Choroid plexus epithelial cell (primary cell): ENCODE data around the gene ADAMTS3.

ENCODE experiments used
- DNase-seq: peaks from one replicate; pipeline ENCODE4 v3.0.0-alpha.2; 2010; ENCODE audit warnings: low read depth
- H3K4me3 ChIP-seq: 2 replicates; pipeline ENCODE4 v1.5.1; 2011; ENCODE audit warnings: low read depth, mild to moderate bottlenecking, control low read depth, low read length, moderate library complexity
- TF ChIP-seq, protein P1 (sequence below): conservative IDR thresholded peaks from 2 replicates; pipeline ENCODE4 v1.5.1; 2011; ENCODE audit warnings: low read depth, mild to moderate bottlenecking, control low read depth, inconsistent platforms, low read length, moderate library complexity

The ADAMTS3 gene

DNA sequence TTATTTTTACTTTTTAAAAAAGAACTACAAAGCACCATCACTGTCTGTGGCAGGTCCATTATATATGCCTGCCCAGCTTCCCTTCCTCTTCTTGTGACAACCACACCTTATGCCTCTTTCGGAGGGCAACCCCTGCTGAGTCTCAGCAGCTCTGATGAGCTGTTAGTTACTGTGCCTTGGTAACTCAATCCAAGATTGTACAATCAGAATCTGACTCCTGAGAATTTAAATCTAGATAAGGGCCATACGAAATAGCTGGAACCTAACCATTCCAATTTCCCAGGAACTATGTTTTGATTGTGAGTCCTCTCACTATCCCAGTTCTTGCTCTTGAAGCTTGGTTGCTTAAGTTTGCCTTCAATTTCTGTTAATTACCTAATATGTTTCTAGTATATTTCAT, 61.9 kb downstream of the ADAMTS3 start:
- no peak overlapping the region for H3K4me3 ChIP-seq
- no peak for DNase-seq
- TF ChIP-seq, protein P1, sequence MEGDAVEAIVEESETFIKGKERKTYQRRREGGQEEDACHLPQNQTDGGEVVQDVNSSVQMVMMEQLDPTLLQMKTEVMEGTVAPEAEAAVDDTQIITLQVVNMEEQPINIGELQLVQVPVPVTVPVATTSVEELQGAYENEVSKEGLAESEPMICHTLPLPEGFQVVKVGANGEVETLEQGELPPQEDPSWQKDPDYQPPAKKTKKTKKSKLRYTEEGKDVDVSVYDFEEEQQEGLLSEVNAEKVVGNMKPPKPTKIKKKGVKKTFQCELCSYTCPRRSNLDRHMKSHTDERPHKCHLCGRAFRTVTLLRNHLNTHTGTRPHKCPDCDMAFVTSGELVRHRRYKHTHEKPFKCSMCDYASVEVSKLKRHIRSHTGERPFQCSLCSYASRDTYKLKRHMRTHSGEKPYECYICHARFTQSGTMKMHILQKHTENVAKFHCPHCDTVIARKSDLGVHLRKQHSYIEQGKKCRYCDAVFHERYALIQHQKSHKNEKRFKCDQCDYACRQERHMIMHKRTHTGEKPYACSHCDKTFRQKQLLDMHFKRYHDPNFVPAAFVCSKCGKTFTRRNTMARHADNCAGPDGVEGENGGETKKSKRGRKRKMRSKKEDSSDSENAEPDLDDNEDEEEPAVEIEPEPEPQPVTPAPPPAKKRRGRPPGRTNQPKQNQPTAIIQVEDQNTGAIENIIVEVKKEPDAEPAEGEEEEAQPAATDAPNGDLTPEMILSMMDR = no peak

DNA sequence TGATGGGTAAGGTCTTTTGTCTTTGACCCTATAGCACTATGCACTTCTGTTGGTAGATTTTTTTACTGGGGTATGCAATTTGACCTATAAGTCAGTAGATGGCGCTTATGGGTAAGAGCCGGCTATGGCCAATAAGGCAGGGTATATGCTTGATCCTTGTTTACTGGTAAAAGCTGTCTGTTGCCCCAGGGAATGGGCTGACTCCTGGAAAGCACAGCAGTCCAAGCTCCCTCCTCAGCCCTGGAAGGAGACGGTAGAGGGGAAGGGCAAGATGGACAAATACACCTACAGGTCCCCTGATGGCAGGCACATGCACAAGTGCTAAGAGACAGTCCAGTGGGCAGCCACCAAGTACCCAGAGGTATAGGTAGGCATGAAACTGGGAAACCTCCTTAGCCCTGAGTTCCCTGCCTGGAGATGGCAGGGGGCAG, 63.7 kb downstream of the ADAMTS3 start:
- H3K4me3 ChIP-seq = no peak overlapping the region
- peak; percentile 82 for DNase-seq
- TF ChIP-seq, protein P1 = peak; percentile 85

DNA sequence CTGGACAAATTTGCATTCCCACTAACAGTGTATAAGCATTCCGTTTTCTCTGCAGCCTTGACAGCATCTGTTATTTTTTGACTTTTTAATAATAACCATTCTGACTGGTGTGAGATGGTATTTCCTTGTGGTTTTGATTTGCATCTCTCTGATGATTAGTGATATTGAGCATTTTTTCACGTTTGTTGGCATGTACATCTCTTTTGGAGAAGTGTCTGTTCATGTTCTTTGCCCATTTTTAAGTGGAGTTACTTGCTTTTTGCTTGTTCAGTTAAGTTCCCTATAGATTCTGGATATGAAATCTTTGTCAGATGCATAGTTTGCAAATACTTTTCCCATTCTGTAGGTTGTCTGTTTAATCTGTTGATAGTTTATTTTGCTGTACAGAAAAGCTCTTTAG, 68.8 kb downstream of the ADAMTS3 start:
- no peak for DNase-seq
- TF ChIP-seq, protein P1 = no peak
- H3K4me3 ChIP-seq = no peak overlapping the region

DNA sequence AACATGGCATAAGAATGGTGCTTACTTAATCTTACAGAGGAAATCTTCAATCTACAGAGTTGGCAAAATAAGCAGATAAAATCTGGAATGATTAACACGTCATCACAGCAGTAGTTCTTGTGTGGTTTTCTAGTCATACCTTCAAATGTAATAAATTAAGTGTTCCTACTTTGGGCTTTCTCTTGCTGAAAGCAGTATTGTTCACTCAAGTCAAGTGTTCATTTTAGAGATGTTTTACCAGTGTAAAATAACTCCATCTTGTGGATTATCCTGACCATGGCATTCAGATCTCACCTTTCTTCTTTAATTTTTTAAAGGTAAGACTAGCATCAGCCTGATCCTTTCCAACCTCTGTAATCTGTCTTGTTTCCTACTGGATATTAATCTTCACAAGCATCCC, 72.9 kb downstream of the ADAMTS3 start:
- TF ChIP-seq, protein P1 = no peak
- peak; percentile 47 for DNase-seq
- H3K4me3 ChIP-seq = no peak overlapping the region

DNA sequence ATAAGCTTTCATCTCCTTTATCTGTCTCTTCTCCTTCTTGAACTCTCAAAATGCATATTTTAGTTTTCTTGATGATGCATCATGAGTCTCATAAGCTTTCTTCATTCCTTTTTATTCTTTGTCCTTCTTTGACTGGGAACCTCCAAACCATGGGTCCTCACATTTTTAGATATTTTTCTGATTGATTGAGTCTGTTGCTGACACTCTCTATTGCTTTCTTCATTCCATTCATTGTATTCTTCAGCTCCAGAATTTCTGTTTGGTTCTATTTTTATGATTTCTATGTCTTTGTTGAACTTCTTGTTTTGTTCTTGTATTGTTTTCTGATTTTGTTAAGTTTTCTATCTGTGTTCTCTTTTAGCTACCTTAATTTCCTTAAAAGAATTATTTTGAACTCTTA, 74.9 kb downstream of the ADAMTS3 start:
- TF ChIP-seq, protein P1 = no peak
- no peak for DNase-seq
- H3K4me3 ChIP-seq = no peak overlapping the region

DNA sequence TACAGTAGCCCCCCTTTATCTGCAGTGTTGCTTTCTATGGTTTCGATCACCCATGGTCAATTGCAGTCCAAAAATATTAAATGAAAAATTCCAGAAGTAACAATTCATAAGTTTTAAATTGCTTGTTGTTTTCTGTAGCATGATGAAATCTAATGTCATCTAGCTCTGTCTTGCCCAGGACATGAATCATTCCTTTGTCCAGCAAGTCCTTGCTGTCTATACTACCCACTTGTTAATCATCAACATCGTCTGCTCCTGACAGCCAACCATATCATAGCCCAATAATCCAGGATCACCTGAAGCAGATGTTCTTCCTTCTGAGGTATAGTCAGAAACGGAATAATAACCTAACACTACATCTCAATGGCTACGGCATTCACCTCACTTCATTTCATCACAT, 79.8 kb downstream of the ADAMTS3 start:
- DNase-seq = peak; percentile 61
- no peak overlapping the region for H3K4me3 ChIP-seq
- TF ChIP-seq, protein P1 = no peak

DNA sequence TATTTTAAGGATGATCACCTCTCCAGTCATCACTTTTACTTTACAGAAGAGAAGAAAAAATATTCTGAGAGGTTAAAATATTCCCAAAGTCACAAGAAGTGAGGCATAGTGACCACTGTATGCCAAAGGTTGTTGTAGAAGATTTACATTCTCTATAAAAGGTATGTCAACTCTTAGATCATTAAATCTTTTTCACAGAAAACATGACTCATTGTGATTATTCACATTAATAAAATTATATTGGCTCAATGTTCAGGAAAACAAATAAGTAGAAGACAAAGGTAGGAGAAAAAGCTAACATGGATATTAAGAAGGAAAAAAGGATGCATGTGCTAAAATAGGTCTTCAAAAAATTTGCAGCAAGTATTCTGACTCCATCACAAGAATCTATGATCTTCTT, 82.0 kb downstream of the ADAMTS3 start:
- TF ChIP-seq, protein P1 = no peak
- H3K4me3 ChIP-seq = no peak overlapping the region
- no peak for DNase-seq
